Endothelial cell (in vitro differentiated cells): ENCODE data around the gene KRTAP13-1. TPM values are rescaled to one million over a fixed set of nuclear protein-coding genes. Genes with fewer than 3 reads are reported as not detected.

Experiments
- DNase-seq: peaks from one replicate; pipeline ENCODE4 v3.0.0; 2021; ENCODE audit warnings: low spot score
- H3K27ac Mint-ChIP-seq: one replicate; pipeline ENCODE4 v1.8.0; 2021; ENCODE audit warnings: mixed read lengths, inconsistent platforms; ENCODE audit not compliant: unreplicated experiment
- H3K27me3 Mint-ChIP-seq: one replicate; pipeline ENCODE4 v1.8.0; 2021; ENCODE audit warnings: mild to moderate bottlenecking, moderate library complexity, mixed read lengths, inconsistent platforms; ENCODE audit not compliant: unreplicated experiment
- H3K36me3 Mint-ChIP-seq: one replicate; pipeline ENCODE4 v1.8.0; 2021; ENCODE audit warnings: mild to moderate bottlenecking, low read depth, mixed read lengths, inconsistent platforms; ENCODE audit not compliant: unreplicated experiment
- H3K4me1 Mint-ChIP-seq: one replicate; pipeline ENCODE4 v1.8.0; 2021; ENCODE audit warnings: mild to moderate bottlenecking, mixed read lengths, inconsistent platforms; ENCODE audit not compliant: unreplicated experiment
- H3K4me3 Mint-ChIP-seq: one replicate; pipeline ENCODE4 v1.8.0; 2021; ENCODE audit warnings: mild to moderate bottlenecking, mixed read lengths, inconsistent platforms; ENCODE audit not compliant: unreplicated experiment
- H3K9me3 Mint-ChIP-seq: one replicate; pipeline ENCODE4 v1.8.0; 2021; ENCODE audit warnings: mixed read lengths, inconsistent platforms; ENCODE audit not compliant: unreplicated experiment
- total RNA-seq: library from RNA; stranded (reverse); fragmentation: NEBNext Ultra II Directional; extraction: Animal tissue kit (Norgen Biotek cat#: 25700); gene quantifications from one replicate; pipeline ENCODE4 v1.2.1, GENCODE V29; 2021; ENCODE audit not compliant: unreplicated experiment
- TF ChIP-seq, protein P1 (sequence below): fragments of 200-600 bp; sonication (generic); IDR thresholded peaks from one replicate; pipeline ENCODE4 v1.5.0; 2021; ENCODE audit warnings: antibody characterized with exemption; ENCODE audit not compliant: unreplicated experiment

The KRTAP13-1 gene
- total RNA-seq, 1 donor from 2014 or later: not detected

DNA sequence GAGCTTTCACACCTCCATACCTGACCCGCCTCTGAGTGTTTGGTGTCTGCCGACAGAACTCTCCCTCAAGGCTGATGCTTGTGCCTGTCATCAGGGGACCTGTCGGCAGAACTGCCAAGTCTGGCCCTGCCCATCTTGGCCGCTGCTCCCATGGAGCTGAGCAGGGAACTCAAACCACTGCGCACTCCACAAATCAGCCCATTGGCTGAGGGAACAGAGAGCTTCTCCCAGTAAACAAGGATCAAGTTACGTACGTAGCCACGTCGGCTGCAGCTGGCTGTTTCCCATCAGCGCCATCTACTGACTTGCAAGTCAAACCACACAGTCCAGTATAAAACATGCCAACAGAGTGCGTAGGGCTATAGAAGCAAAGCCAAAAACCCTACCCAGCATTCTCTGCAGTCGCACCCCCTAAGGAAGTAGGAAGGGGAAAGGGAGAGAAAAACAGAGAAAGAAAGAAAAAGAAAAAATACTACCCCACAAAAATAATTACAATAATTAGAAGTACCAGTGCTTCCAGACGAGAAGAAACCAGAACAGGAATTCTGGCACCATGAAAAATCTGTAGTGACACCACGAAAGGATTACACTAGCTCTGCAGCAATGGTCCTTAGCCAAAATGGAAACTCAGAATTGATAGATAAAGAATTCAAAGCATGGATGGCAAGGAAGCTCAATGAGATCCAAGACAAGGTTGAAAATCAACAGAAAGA, 13.1 kb downstream of the KRTAP13-1 start:
- no peaks in the 10 kb centered on the region for H3K9me3 Mint-ChIP-seq
- H3K36me3 Mint-ChIP-seq: no peaks in the 10 kb centered on the region
- peak; percentile 49 for DNase-seq
- no peak overlapping the region for H3K27ac Mint-ChIP-seq
- TF ChIP-seq, protein P1, sequence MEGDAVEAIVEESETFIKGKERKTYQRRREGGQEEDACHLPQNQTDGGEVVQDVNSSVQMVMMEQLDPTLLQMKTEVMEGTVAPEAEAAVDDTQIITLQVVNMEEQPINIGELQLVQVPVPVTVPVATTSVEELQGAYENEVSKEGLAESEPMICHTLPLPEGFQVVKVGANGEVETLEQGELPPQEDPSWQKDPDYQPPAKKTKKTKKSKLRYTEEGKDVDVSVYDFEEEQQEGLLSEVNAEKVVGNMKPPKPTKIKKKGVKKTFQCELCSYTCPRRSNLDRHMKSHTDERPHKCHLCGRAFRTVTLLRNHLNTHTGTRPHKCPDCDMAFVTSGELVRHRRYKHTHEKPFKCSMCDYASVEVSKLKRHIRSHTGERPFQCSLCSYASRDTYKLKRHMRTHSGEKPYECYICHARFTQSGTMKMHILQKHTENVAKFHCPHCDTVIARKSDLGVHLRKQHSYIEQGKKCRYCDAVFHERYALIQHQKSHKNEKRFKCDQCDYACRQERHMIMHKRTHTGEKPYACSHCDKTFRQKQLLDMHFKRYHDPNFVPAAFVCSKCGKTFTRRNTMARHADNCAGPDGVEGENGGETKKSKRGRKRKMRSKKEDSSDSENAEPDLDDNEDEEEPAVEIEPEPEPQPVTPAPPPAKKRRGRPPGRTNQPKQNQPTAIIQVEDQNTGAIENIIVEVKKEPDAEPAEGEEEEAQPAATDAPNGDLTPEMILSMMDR: peak; percentile 29
- H3K4me3 Mint-ChIP-seq: no peak overlapping the region
- no peaks in the 10 kb centered on the region for H3K27me3 Mint-ChIP-seq
- H3K4me1 Mint-ChIP-seq: peaks cover 4% of the 10 kb centered on the region

- Mint-ChIP-seq H3K27me3 (no peaks in the 10 kb centered on the region), H3K4me3 (no peak overlapping the region), H3K9me3 (no peaks in the 10 kb centered on the region), H3K36me3 (no peaks in the 10 kb centered on the region), H3K4me1 (no peaks in the 10 kb centered on the region), H3K27ac (no peak overlapping the region)
- no peak for DNase-seq
- TF ChIP-seq, protein P1: no peak
Measured at GRCh38 chr21:30415993-30416392, 20.2 kb downstream of the KRTAP13-1 start.

GRCh38 chr21:30425826-30426225, 30.0 kb downstream of the KRTAP13-1 start, which contains the start of gene KRTAP13-3:
TSS of gene KRTAP13-3 (minus strand) at chr21:30425926. CDS start at chr21:30425912, 14 bp downstream.
- Mint-ChIP-seq H3K36me3 (no peaks in the 10 kb centered on the region), H3K4me1 (peaks cover 4% of the 10 kb centered on the region), H3K27ac (no peak within 1 kb of the TSS), H3K9me3 (no peaks in the 10 kb centered on the region), H3K27me3 (no peaks in the 10 kb centered on the region), H3K4me3 (no peak within 1 kb of the TSS)
- DNase-seq: no peak
- TF ChIP-seq, protein P1: no peak

GRCh38 chr21:30426731-30427130, 30.9 kb downstream of the KRTAP13-1 start:
- Mint-ChIP-seq H3K4me1 (peaks cover 4% of the 10 kb centered on the region), H3K27ac (no peak overlapping the region), H3K9me3 (no peaks in the 10 kb centered on the region), H3K4me3 (no peak overlapping the region), H3K27me3 (no peaks in the 10 kb centered on the region), H3K36me3 (no peaks in the 10 kb centered on the region)
- TF ChIP-seq, protein P1: no peak
- DNase-seq: no peak

DNA sequence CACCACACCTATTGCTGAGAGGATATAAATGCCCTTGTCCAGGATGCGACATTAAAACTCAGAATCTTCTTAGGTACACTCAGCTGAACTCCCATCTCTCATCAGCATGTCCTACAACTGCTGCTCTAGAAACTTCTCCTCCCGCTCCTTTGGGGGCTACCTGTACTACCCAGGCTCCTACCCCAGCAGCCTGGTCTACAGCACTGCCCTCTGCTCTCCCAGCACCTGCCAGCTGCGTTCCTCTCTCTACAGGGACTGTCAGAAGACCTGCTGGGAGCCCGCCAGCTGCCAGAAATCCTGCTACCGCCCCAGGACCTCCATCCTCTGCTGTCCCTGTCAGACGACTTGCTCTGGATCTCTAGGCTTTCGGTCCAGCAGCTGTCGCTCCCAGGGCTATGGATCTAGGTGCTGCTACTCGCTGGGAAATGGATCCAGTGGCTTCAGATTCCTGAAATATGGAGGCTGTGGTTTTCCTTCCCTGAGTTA, 34.4 kb downstream of the KRTAP13-1 start, which contains the start of gene KRTAP13-4:
TSS of gene KRTAP13-4 (plus strand) at position 51 of the 486 bp plus-strand sequence. CDS start at position 107, 56 bp downstream.
- H3K36me3 Mint-ChIP-seq: no peaks in the 10 kb centered on the region
- H3K27me3 Mint-ChIP-seq: no peaks in the 10 kb centered on the region
- TF ChIP-seq, protein P1: no peak
- H3K4me1 Mint-ChIP-seq: peaks cover 4% of the 10 kb centered on the region
- H3K9me3 Mint-ChIP-seq: no peaks in the 10 kb centered on the region
- H3K4me3 Mint-ChIP-seq: no peak within 1 kb of the TSS
- no peak within 1 kb of the TSS for H3K27ac Mint-ChIP-seq
- DNase-seq: no peak
